ENCODE measurements around the gene CGN.

The CGN gene

GRCh38 chr1:151526735-151527525, 15.7 kb downstream of the CGN start:
- H3K4me1 ChIP-seq (ENCODE audit: control insufficient read depth, insufficient read depth, low read length): no peaks in the 10 kb centered on the region
- ChIA-PET CTCF (interaction anchor here (0.6 to 0.7 kb wide), 2 partner anchors 24 to 37 kb away, joined by 4 read pairs; no protein-coding TSS in a partner anchor), POLR2A (no interaction called here)
- H3K27ac ChIP-seq (ENCODE audit: extremely low read depth, low read depth, low read length): no peak overlapping the region
- H3K36me3 ChIP-seq (ENCODE audit: control insufficient read depth in 2 of 2, insufficient read depth in 1 of 2, low read length in 2 of 2): peaks cover 3 to 56% of the 10 kb centered on the region in 2 experiments; a peak in 2 of 3 replicates
- H3K4me3 ChIP-seq (ENCODE audit: low read depth, low read length): no peak overlapping the region
- TF ChIP-seq ZNF664 (tag by site-specific recombination; IDR thresholded peaks at IDR 0.05): no peak
- TF ChIP-seq ZFP3 (tag by site-specific recombination; IDR thresholded peaks at IDR 0.05; ENCODE audit: low read depth): no peak
- TF ChIP-seq, protein P1, sequence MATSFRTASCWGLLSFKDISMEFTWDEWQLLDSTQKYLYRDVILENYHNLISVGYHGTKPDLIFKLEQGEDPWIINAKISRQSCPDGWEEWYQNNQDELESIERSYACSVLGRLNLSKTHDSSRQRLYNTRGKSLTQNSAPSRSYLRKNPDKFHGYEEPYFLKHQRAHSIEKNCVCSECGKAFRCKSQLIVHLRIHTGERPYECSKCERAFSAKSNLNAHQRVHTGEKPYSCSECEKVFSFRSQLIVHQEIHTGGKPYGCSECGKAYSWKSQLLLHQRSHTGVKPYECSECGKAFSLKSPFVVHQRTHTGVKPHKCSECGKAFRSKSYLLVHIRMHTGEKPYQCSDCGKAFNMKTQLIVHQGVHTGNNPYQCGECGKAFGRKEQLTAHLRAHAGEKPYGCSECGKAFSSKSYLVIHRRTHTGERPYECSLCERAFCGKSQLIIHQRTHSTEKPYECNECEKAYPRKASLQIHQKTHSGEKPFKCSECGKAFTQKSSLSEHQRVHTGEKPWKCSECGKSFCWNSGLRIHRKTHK (tag by site-specific recombination; IDR thresholded peaks at IDR 0.05): no peak
- TF ChIP-seq ZXDB (tag by site-specific recombination; IDR thresholded peaks at IDR 0.05): no peak
- TF ChIP-seq ZNF302 (tag by site-specific recombination; IDR thresholded peaks at IDR 0.05; ENCODE audit: low read depth): no peak
- no peak for TF ChIP-seq ZNF530 (tag by site-specific recombination; IDR thresholded peaks at IDR 0.05; ENCODE audit: low read depth)
- no peak for TF ChIP-seq ZNF248 (tag by site-specific recombination; IDR thresholded peaks at IDR 0.05)
- no peak for TF ChIP-seq ZNF138 (tag by site-specific recombination; IDR thresholded peaks at IDR 0.05; ENCODE audit: borderline replicate concordance)
- no peak for TF ChIP-seq ZNF707 (tag by site-specific recombination; IDR thresholded peaks at IDR 0.05)
- no peak for TF ChIP-seq ZNF747 (tag by site-specific recombination; IDR thresholded peaks at IDR 0.05)
- no peak for TF ChIP-seq ZNF791 (tag by site-specific recombination; IDR thresholded peaks at IDR 0.05)
- TF ChIP-seq ZNF621 (tag by site-specific recombination; IDR thresholded peaks at IDR 0.05): no peak
- no peak for TF ChIP-seq ZFP41 (tag by site-specific recombination; IDR thresholded peaks at IDR 0.05; ENCODE audit: borderline replicate concordance)
- TF ChIP-seq ZNF677 (tag by site-specific recombination; IDR thresholded peaks at IDR 0.05): no peak
- no peak for TF ChIP-seq ZEB2 (tag by site-specific recombination; IDR thresholded peaks at IDR 0.05)
- no peak for TF ChIP-seq ZNF488 (tag by site-specific recombination; IDR thresholded peaks at IDR 0.05)
- no peak for TF ChIP-seq MYNN (tag by site-specific recombination; IDR thresholded peaks at IDR 0.05; ENCODE audit: borderline replicate concordance)
- no peak for TF ChIP-seq SALL2 (tag by site-specific recombination; IDR thresholded peaks at IDR 0.05; ENCODE audit: borderline replicate concordance)
- no peak for TF ChIP-seq ZNF354C (tag by site-specific recombination; IDR thresholded peaks at IDR 0.05; ENCODE audit: borderline replicate concordance, low read depth)
- TF ChIP-seq ZNF600 (tag by site-specific recombination; IDR thresholded peaks at IDR 0.05): no peak
- no peaks in the 10 kb centered on the region for H3K9me3 ChIP-seq (ENCODE audit: control insufficient read depth, insufficient read depth, low read depth, low read length)

GRCh38 chr1:151529211-151529702, 18.1 kb downstream of the CGN start:
- Histone ChIP-seq H3K9me3 (ENCODE audit: control insufficient read depth, insufficient read depth, low read depth, low read length) (no peaks in the 10 kb centered on the region), H3K36me3 (ENCODE audit: control insufficient read depth in 2 of 2, insufficient read depth in 1 of 2, low read length in 2 of 2) (peaks cover 3 to 54% of the 10 kb centered on the region in 2 experiments; a peak in 2 of 3 replicates), H3K4me3 (ENCODE audit: low read depth, low read length) (no peak overlapping the region), H3K4me1 (ENCODE audit: control insufficient read depth, insufficient read depth, low read length) (no peaks in the 10 kb centered on the region), H3K27ac (ENCODE audit: extremely low read depth, low read depth, low read length) (no peak overlapping the region)
- POLR2A ChIA-PET: interaction anchor here (1.0 kb wide), 2 partner anchors 10 to 13 kb away, joined by 3 to 4 read pairs; no protein-coding TSS in a partner anchor
- CTCF ChIA-PET: interaction anchor here (0.5 to 1.2 kb wide), 2 partner anchors 21 to 111 kb away, joined by 3 to 6 read pairs; no protein-coding TSS in a partner anchor
- TF ChIP-seq, protein P2, sequence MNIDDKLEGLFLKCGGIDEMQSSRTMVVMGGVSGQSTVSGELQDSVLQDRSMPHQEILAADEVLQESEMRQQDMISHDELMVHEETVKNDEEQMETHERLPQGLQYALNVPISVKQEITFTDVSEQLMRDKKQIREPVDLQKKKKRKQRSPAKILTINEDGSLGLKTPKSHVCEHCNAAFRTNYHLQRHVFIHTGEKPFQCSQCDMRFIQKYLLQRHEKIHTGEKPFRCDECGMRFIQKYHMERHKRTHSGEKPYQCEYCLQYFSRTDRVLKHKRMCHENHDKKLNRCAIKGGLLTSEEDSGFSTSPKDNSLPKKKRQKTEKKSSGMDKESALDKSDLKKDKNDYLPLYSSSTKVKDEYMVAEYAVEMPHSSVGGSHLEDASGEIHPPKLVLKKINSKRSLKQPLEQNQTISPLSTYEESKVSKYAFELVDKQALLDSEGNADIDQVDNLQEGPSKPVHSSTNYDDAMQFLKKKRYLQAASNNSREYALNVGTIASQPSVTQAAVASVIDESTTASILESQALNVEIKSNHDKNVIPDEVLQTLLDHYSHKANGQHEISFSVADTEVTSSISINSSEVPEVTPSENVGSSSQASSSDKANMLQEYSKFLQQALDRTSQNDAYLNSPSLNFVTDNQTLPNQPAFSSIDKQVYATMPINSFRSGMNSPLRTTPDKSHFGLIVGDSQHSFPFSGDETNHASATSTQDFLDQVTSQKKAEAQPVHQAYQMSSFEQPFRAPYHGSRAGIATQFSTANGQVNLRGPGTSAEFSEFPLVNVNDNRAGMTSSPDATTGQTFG (tag by site-specific recombination; IDR thresholded peaks at IDR 0.05; ENCODE audit: borderline replicate concordance): no peak
- TF ChIP-seq, protein P3, sequence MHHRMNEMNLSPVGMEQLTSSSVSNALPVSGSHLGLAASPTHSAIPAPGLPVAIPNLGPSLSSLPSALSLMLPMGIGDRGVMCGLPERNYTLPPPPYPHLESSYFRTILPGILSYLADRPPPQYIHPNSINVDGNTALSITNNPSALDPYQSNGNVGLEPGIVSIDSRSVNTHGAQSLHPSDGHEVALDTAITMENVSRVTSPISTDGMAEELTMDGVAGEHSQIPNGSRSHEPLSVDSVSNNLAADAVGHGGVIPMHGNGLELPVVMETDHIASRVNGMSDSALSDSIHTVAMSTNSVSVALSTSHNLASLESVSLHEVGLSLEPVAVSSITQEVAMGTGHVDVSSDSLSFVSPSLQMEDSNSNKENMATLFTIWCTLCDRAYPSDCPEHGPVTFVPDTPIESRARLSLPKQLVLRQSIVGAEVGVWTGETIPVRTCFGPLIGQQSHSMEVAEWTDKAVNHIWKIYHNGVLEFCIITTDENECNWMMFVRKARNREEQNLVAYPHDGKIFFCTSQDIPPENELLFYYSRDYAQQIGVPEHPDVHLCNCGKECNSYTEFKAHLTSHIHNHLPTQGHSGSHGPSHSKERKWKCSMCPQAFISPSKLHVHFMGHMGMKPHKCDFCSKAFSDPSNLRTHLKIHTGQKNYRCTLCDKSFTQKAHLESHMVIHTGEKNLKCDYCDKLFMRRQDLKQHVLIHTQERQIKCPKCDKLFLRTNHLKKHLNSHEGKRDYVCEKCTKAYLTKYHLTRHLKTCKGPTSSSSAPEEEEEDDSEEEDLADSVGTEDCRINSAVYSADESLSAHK (tag by site-specific recombination; IDR thresholded peaks at IDR 0.05): no peak
- TF ChIP-seq ZNF292 (tag by site-specific recombination; IDR thresholded peaks at IDR 0.05; ENCODE audit: borderline replicate concordance, low read depth): no peak
- no peak for TF ChIP-seq ZNF473 (tag by site-specific recombination; IDR thresholded peaks at IDR 0.05)
- TF ChIP-seq AEBP2 (tag by site-specific recombination; IDR thresholded peaks at IDR 0.05; ENCODE audit: borderline replicate concordance): no peak
- TF ChIP-seq GLI2 (tag by site-specific recombination; IDR thresholded peaks at IDR 0.05; ENCODE audit: borderline replicate concordance, low read depth): no peak

All from HEK293 (cell line).